ENCODE data around the gene DNAH2.

- TF ChIP-seq CTCF (IDR thresholded peaks at IDR 0.05; ENCODE audit: insufficient read depth, low read length, poor library complexity, severe bottlenecking) (no peak), EZH2phosphoT487 (conservative IDR thresholded peaks at IDR 0.05; ENCODE audit: low read length) (no peak)
Observed at GRCh38 chr17:7721612-7722011, 4.1 kb downstream of the DNAH2 start.

Measured in SU-DHL-6 (cell line).